ENCODE measurements around the gene GRIK4.

Gene GRIK4

DNA sequence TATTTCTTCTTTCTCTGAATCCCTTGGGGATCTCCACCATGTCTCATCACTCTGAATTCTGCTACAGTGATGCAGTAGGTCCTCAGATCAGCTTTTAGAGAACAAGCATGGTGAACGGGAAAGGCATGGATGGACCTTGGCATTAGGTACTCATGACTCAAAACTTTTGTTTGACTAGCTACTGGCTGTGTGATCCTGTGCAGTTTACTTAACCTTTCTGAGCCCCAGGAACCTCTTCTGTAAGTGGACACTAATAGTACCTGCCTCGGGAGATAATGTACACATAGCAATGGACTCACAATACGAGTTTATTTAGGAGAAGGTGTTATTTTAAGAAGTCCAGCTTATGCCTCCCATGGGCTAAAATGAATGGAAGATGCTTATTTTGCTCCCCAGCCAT is 327.7 kb downstream of the GRIK4 start:
- DNase-seq (ENCODE audit: low spot score in 2 of 2) (no peak), ATAC-seq (replicated peaks; ENCODE audit: extremely low read depth, poor library complexity, severe bottlenecking) (no peak)
- Mint-ChIP-seq H3K27me3 (peaks cover 24% of the 10 kb centered on the region), H3K9me3 (no peaks in the 10 kb centered on the region), H3K36me3 (ENCODE audit: insufficient read depth) (peaks cover 5% of the 10 kb centered on the region), H3K4me3 (no peak overlapping the region), H3K27ac (ENCODE audit: low read depth) (no peak overlapping the region), H3K4me1 (peaks cover 9% of the 10 kb centered on the region)

DNA sequence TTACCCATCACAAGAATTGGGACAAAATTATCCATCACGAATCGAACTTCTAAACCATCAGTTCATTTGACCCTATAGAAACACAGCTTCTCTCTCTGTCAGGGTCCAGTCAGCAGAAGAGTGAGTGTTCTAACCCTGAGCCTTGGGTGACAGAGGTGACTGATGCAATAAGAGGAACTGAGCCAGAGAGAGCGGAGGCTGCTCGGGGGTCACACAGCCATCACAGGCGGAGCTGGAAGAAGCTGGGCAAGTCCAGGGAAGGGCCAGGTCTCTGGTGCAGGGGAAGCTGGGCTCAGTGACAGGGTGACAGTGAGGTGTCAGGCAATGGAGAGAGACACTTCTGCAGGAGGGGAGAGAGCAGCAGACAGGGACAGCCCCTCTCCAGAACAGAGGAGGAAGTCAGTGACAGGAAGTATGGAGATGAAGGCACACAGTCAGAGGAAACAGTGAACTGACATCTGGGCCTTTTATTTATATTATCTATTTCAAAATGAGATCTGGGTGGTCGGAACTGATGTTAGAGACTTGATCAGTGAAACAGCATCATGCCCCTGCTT is 328.4 kb downstream of the GRIK4 start:
- H3K9me3 Mint-ChIP-seq: no peaks in the 10 kb centered on the region
- H3K27me3 Mint-ChIP-seq: peaks cover 24% of the 10 kb centered on the region
- peaks cover 9% of the 10 kb centered on the region for H3K4me1 Mint-ChIP-seq
- no peak overlapping the region for H3K4me3 Mint-ChIP-seq
- peak overlapping the region; percentile 74 for H3K27ac Mint-ChIP-seq (ENCODE audit: low read depth)
- DNase-seq (ENCODE audit: low spot score in 2 of 2) (no peak), ATAC-seq (replicated peaks; ENCODE audit: extremely low read depth, poor library complexity, severe bottlenecking) (no peak)
- peaks cover 5% of the 10 kb centered on the region for H3K36me3 Mint-ChIP-seq (ENCODE audit: insufficient read depth)

DNA sequence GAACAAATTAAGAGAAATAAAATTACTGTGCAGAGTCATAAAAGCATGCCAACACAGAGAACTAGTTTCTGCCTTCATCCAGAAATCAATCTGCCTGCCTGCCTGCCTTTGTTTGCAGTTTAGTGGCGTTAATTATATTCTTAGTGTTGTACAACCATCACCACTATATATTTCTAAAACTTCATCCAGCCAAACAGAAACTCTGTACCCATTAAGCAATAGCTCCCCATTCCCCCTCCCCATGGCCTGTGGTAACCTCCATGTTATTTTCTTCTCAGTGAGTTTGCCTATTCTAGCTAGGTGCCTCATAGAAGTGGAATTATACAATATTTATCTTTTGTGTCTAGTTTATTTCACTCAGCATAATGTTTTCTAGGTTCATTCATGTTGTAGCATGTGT is 329.1 kb downstream of the GRIK4 start:
- Mint-ChIP-seq H3K27me3 (peaks cover 18% of the 10 kb centered on the region), H3K4me1 (peaks cover 6% of the 10 kb centered on the region), H3K9me3 (no peaks in the 10 kb centered on the region), H3K27ac (ENCODE audit: low read depth) (no peak overlapping the region), H3K36me3 (ENCODE audit: insufficient read depth) (peaks cover 5% of the 10 kb centered on the region), H3K4me3 (no peak overlapping the region)
- no peak for DNase-seq (ENCODE audit: low spot score in 2 of 2)
- ATAC-seq (replicated peaks; ENCODE audit: extremely low read depth, poor library complexity, severe bottlenecking): no peak

- peaks cover 4% of the 10 kb centered on the region for H3K36me3 Mint-ChIP-seq (ENCODE audit: insufficient read depth)
- DNase-seq (ENCODE audit: low spot score in 2 of 2) (no peak), ATAC-seq (replicated peaks; ENCODE audit: extremely low read depth, poor library complexity, severe bottlenecking) (no peak)
- peaks cover 3% of the 10 kb centered on the region for H3K4me1 Mint-ChIP-seq
- peaks cover 14% of the 10 kb centered on the region for H3K27me3 Mint-ChIP-seq
- no peak overlapping the region for H3K27ac Mint-ChIP-seq (ENCODE audit: low read depth)
- no peak overlapping the region for H3K4me3 Mint-ChIP-seq
- no peaks in the 10 kb centered on the region for H3K9me3 Mint-ChIP-seq
These were observed 329.5 kb downstream of the GRIK4 start for GRCh38 chr11:120841074-120841473.

GRCh38 chr11:120842195-120842594 is 330.6 kb downstream of the GRIK4 start:
- Mint-ChIP-seq H3K27ac (ENCODE audit: low read depth) (no peak overlapping the region), H3K9me3 (no peaks in the 10 kb centered on the region), H3K36me3 (ENCODE audit: insufficient read depth) (peaks cover 2% of the 10 kb centered on the region), H3K4me3 (no peak overlapping the region), H3K27me3 (peaks cover 10% of the 10 kb centered on the region), H3K4me1 (peaks cover 6% of the 10 kb centered on the region)
- DNase-seq (ENCODE audit: low spot score in 2 of 2) (no peak), ATAC-seq (replicated peaks; ENCODE audit: extremely low read depth, poor library complexity, severe bottlenecking) (no peak)

DNA sequence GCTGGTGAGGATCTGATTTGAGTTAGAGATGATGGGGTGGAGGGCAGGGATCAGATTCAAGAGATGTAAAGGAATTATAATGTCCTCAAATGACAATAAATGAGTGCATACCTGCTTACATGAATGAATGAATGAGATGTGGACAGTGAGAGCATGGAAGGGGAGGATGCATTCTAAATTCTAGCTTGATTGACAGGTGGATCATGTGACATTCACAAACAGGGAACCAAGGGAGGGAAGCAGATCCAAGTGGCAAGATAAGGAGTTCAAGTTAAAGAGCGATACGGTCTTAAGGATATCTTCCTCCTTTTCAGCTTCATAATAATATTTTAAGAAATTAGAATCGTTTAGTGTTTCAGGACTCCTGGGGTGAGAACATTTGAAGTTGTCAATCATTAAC is 341.9 kb downstream of the GRIK4 start:
- Mint-ChIP-seq H3K4me3 (no peak overlapping the region), H3K9me3 (no peaks in the 10 kb centered on the region), H3K36me3 (ENCODE audit: insufficient read depth) (peaks cover 2% of the 10 kb centered on the region), H3K27ac (ENCODE audit: low read depth) (no peak overlapping the region), H3K27me3 (no peaks in the 10 kb centered on the region), H3K4me1 (peaks cover 23% of the 10 kb centered on the region)
- DNase-seq (ENCODE audit: low spot score in 2 of 2) (no peak), ATAC-seq (replicated peaks; ENCODE audit: extremely low read depth, poor library complexity, severe bottlenecking) (no peak)

- H3K4me1 Mint-ChIP-seq: peaks cover 16% of the 10 kb centered on the region
- no peaks in the 10 kb centered on the region for H3K27me3 Mint-ChIP-seq
- ATAC-seq (replicated peaks; ENCODE audit: extremely low read depth, poor library complexity, severe bottlenecking) (no peak), DNase-seq (ENCODE audit: low spot score in 2 of 2) (no peak)
- no peak overlapping the region for H3K4me3 Mint-ChIP-seq
- H3K36me3 Mint-ChIP-seq (ENCODE audit: insufficient read depth): peaks cover 2% of the 10 kb centered on the region
- H3K9me3 Mint-ChIP-seq: no peaks in the 10 kb centered on the region
- H3K27ac Mint-ChIP-seq (ENCODE audit: low read depth): no peak overlapping the region
These were observed 343.4 kb downstream of the GRIK4 start for GRCh38 chr11:120854988-120855387.

- H3K4me3 Mint-ChIP-seq: no peak overlapping the region
- H3K36me3 Mint-ChIP-seq (ENCODE audit: insufficient read depth): peaks cover 2% of the 10 kb centered on the region
- ATAC-seq (replicated peaks; ENCODE audit: extremely low read depth, poor library complexity, severe bottlenecking): no peak
- H3K27ac Mint-ChIP-seq (ENCODE audit: low read depth): no peak overlapping the region
- no peaks in the 10 kb centered on the region for H3K9me3 Mint-ChIP-seq
- no peak for DNase-seq (ENCODE audit: low spot score in 2 of 2)
- peaks cover 8% of the 10 kb centered on the region for H3K4me1 Mint-ChIP-seq
- H3K27me3 Mint-ChIP-seq: no peaks in the 10 kb centered on the region
These were observed 346.0 kb downstream of the GRIK4 start for GRCh38 chr11:120857508-120857907.

- peaks cover 8% of the 10 kb centered on the region for H3K4me1 Mint-ChIP-seq
These were observed 347.2 kb downstream of the GRIK4 start for GRCh38 chr11:120858740-120859139.

GRCh38 chr11:120859552-120860295 is 348.2 kb downstream of the GRIK4 start:
- Mint-ChIP-seq H3K27ac (ENCODE audit: low read depth) (no peak overlapping the region), H3K9me3 (no peaks in the 10 kb centered on the region), H3K36me3 (ENCODE audit: insufficient read depth) (peaks cover 2% of the 10 kb centered on the region), H3K27me3 (no peaks in the 10 kb centered on the region), H3K4me3 (no peak overlapping the region), H3K4me1 (peaks cover 8% of the 10 kb centered on the region)
- no peak for ATAC-seq (replicated peaks; ENCODE audit: extremely low read depth, poor library complexity, severe bottlenecking)
- DNase-seq (ENCODE audit: low spot score in 2 of 2): no peak

More at GRCh38 chr11:120858740-120859139, 347.2 kb downstream of the GRIK4 start:
- Mint-ChIP-seq H3K36me3 (ENCODE audit: insufficient read depth) (peaks cover 2% of the 10 kb centered on the region), H3K4me3 (no peak overlapping the region), H3K9me3 (no peaks in the 10 kb centered on the region), H3K27ac (ENCODE audit: low read depth) (no peak overlapping the region), H3K27me3 (no peaks in the 10 kb centered on the region)
- DNase-seq (ENCODE audit: low spot score in 2 of 2): no peak
- no peak for ATAC-seq (replicated peaks; ENCODE audit: extremely low read depth, poor library complexity, severe bottlenecking)

DNA sequence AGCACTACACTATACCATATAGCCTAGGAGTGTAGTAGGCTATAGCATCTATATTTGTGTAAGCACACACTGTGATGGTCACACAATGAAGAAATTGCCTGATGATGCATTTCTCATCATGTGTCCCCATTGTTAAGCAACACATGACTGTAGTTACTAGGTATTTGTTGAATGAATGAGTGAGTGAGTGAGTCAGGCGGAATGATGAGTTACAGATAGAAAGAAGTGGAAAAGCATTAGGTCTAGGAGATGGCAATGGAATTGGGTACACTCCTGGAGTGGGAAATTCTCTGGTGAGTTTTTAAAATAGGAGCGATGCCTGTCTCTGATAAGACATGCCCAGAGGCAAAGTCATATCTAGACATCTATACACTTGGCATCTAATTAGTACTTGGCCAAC is 351.8 kb downstream of the GRIK4 start:
- H3K4me3 Mint-ChIP-seq: no peak overlapping the region
- no peaks in the 10 kb centered on the region for H3K27me3 Mint-ChIP-seq
- peaks cover 16% of the 10 kb centered on the region for H3K4me1 Mint-ChIP-seq
- no peak for DNase-seq (ENCODE audit: low spot score in 2 of 2)
- H3K36me3 Mint-ChIP-seq (ENCODE audit: insufficient read depth): no peaks in the 10 kb centered on the region
- no peak overlapping the region for H3K27ac Mint-ChIP-seq (ENCODE audit: low read depth)
- no peaks in the 10 kb centered on the region for H3K9me3 Mint-ChIP-seq
- ATAC-seq (replicated peaks; ENCODE audit: extremely low read depth, poor library complexity, severe bottlenecking): no peak

GRCh38 chr11:120867024-120867423 is 355.5 kb downstream of the GRIK4 start:
- peak; percentile 66 for ATAC-seq (replicated peaks; ENCODE audit: extremely low read depth, poor library complexity, severe bottlenecking)
- Mint-ChIP-seq H3K36me3 (ENCODE audit: insufficient read depth) (no peaks in the 10 kb centered on the region), H3K9me3 (no peaks in the 10 kb centered on the region)

DNA sequence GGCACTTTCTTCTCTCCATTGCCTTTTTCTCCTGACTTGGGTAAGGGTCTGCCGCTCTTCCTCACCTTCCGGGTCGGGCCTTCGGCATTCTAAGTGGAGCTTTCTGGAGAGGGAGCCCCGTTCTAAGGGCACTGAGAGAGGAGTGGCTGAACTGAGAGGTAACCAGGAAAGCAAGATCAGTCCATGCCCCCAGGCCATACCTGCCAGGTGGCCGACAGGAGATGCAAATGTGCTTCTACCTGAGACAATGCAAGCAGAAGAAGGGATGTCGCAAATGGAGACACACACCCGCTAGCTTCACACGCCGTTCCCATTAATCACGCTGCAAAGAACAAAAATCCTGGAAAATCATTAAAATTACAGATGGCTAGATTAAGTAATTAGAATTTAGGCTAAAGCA is 356.0 kb downstream of the GRIK4 start:
- H3K4me1 Mint-ChIP-seq: peaks cover 38% of the 10 kb centered on the region
- H3K9me3 Mint-ChIP-seq: no peaks in the 10 kb centered on the region
- ATAC-seq (replicated peaks; ENCODE audit: extremely low read depth, poor library complexity, severe bottlenecking) (no peak), DNase-seq (ENCODE audit: low spot score in 2 of 2) (no peak)
- H3K27me3 Mint-ChIP-seq: no peaks in the 10 kb centered on the region
- no peaks in the 10 kb centered on the region for H3K36me3 Mint-ChIP-seq (ENCODE audit: insufficient read depth)
- H3K27ac Mint-ChIP-seq (ENCODE audit: low read depth): peak overlapping the region; percentile 78
- peak overlapping the region; percentile 37 for H3K4me3 Mint-ChIP-seq

More at GRCh38 chr11:120867024-120867423, 355.5 kb downstream of the GRIK4 start:
- no peaks in the 10 kb centered on the region for H3K27me3 Mint-ChIP-seq
- H3K4me1 Mint-ChIP-seq: peaks cover 38% of the 10 kb centered on the region
- DNase-seq (ENCODE audit: low spot score in 2 of 2): peak in 1 of 2 donors; percentile 11
- peak overlapping the region; percentile 78 for H3K27ac Mint-ChIP-seq (ENCODE audit: low read depth)
- H3K4me3 Mint-ChIP-seq: peak overlapping the region; percentile 37

Measured in central memory CD8-positive, alpha-beta T cell (primary cell).